DMS79 treated with DMSO at 0.1 percent for 48 hours (cell line): Measurements from ENCODE around the gene IGFBP4.

Source experiments
- DNase-seq: peaks from one replicate; lab custom pipeline; 2025; lab: John Stamatoyannopoulos, UW

Gene IGFBP4

GRCh38 chr17:40471846-40472732, 28.8 kb downstream of the IGFBP4 start:
- DNase-seq: no peak

GRCh38 chr17:40472733-40473452, 29.6 kb downstream of the IGFBP4 start:
- DNase-seq: no peak

GRCh38 chr17:40473573-40474365, 30.5 kb downstream of the IGFBP4 start:
- DNase-seq: no peak

- DNase-seq: no peak
Observed at GRCh38 chr17:40474419-40475002, 31.3 kb downstream of the IGFBP4 start.

GRCh38 chr17:40475234-40475908, 32.1 kb downstream of the IGFBP4 start:
- no peak for DNase-seq

- no peak for DNase-seq
Observed at GRCh38 chr17:40477796-40478195, 34.5 kb downstream of the IGFBP4 start.

- DNase-seq: no peak
Observed at GRCh38 chr17:40478486-40478885, 35.2 kb downstream of the IGFBP4 start.

- no peak for DNase-seq
Observed at GRCh38 chr17:40479754-40480480, 36.7 kb downstream of the IGFBP4 start.

- no peak for DNase-seq
Observed at GRCh38 chr17:40480501-40481003, 37.3 kb downstream of the IGFBP4 start.

GRCh38 chr17:40481106-40481505, 37.9 kb downstream of the IGFBP4 start:
- no peak for DNase-seq

- DNase-seq: no peak
Observed at GRCh38 chr17:40482722-40483121, 39.5 kb downstream of the IGFBP4 start.

GRCh38 chr17:40483679-40484078, 40.4 kb downstream of the IGFBP4 start:
- no peak for DNase-seq

- no peak for DNase-seq
Observed at GRCh38 chr17:40484285-40484972, 41.2 kb downstream of the IGFBP4 start.

- no peak for DNase-seq
Observed at GRCh38 chr17:40484973-40485530, 41.8 kb downstream of the IGFBP4 start.

GRCh38 chr17:40485851-40486521, 42.7 kb downstream of the IGFBP4 start:
- DNase-seq: peak; percentile 9

- no peak for DNase-seq
Observed at GRCh38 chr17:40486522-40487370, 43.5 kb downstream of the IGFBP4 start.

- no peak for DNase-seq
Observed at GRCh38 chr17:40487371-40488020, 44.2 kb downstream of the IGFBP4 start.
